Measurements from ENCODE around the gene CLCA4. TPM values are rescaled to one million over a fixed set of nuclear protein-coding genes. Genes with fewer than 3 reads are reported as not detected.
A peak's percentile ranks its signal among the peaks of the same experiment; 100 is the strongest.
"Not testable (repeated sequence)": the region's sequence is repeated elsewhere in the genome, so short reads cannot be mapped to it uniquely, and the experiment has no call there.

CLCA4 gene
- polyA plus RNA-seq, 1 donor: 0.04 TPM

GRCh38 chr1:86567878-86568277, 21.0 kb downstream of the CLCA4 start:
- Histone ChIP-seq H3K27ac (ENCODE audit: low read length) (peak overlapping the region; percentile 48), H3K4me1 (ENCODE audit: control insufficient read depth, insufficient read depth, low read length) (peaks cover 3% of the 10 kb centered on the region), H3K27me3 (ENCODE audit: control insufficient read depth, insufficient read depth, low read length) (no peaks in the 10 kb centered on the region), H3K36me3 (ENCODE audit: control insufficient read depth, insufficient read depth, low read length) (no peaks in the 10 kb centered on the region), H3K9me3 (ENCODE audit: control insufficient read depth, low read depth, low read length) (no peaks in the 10 kb centered on the region), H3K4me3 (ENCODE audit: low read length) (no peak overlapping the region)
- peak; percentile 48 to 77 for DNase-seq
- WGBS (ENCODE audit: insufficient coverage, low lambda C conversion rate): 100% methylated on average over 1 of the region's 3 CpGs

GRCh38 chr1:86573763-86574484, 27.0 kb downstream of the CLCA4 start:
- no CpG with 5 or more reads among the region's 2 CpGs for WGBS (ENCODE audit: insufficient coverage, low lambda C conversion rate)
- DNase-seq: no peak
- Histone ChIP-seq H3K36me3 (ENCODE audit: control insufficient read depth, insufficient read depth, low read length) (no peaks in the 10 kb centered on the region), H3K4me3 (ENCODE audit: low read length) (no peak overlapping the region), H3K27me3 (ENCODE audit: control insufficient read depth, insufficient read depth, low read length) (no peaks in the 10 kb centered on the region), H3K27ac (ENCODE audit: low read length) (no peak overlapping the region), H3K4me1 (ENCODE audit: control insufficient read depth, insufficient read depth, low read length) (no peaks in the 10 kb centered on the region), H3K9me3 (ENCODE audit: control insufficient read depth, low read depth, low read length) (no peaks in the 10 kb centered on the region)

DNA sequence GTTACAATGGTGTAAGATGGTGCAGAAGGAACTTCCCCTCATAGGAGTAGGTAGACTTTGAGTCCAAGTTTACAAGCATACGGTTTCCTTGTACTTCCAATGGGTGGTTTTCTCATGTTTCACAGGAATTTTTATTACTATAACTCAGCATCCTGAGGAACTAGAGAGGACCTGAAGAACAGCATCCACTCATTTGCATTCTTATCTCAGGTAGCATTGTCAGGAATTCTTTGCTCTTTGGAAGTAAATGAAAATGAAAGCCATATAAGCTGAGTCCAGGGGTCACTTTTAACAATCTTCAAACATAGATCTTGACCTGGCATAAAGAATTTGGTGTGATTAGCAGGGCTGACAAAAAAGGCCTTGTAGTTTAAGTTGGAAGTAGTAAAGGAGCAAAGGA, 34.4 kb downstream of the CLCA4 start:
- WGBS (ENCODE audit: insufficient coverage, low lambda C conversion rate): no CpG with 5 or more reads among the region's 1 CpG
- DNase-seq: peak; percentile 76 to 92

DNA sequence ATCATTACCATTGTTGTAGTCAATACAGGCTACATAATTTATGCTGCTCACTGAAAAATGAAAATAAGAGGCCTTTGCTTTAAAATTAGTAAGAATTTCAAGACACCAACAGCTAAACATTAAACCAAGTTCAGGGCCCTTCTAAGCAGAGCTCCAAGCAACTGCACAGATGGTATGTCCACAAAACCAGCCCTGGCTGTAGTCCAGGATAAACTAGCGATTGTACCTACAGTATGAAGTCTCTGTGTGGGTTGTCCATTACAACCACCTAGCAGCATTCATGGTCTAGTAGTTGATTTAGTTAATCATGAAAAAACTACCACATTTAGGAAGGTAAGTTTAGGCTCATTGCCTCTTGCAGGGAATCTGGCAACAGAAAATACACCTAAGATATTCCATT, 35.3 kb downstream of the CLCA4 start:
- no CpG with 5 or more reads among the region's 1 CpG for WGBS (ENCODE audit: insufficient coverage, low lambda C conversion rate)
- Histone ChIP-seq H3K27me3 (ENCODE audit: control insufficient read depth, insufficient read depth, low read length) (no peaks in the 10 kb centered on the region), H3K36me3 (ENCODE audit: control insufficient read depth, insufficient read depth, low read length) (no peaks in the 10 kb centered on the region), H3K4me1 (ENCODE audit: control insufficient read depth, insufficient read depth, low read length) (peaks cover 10% of the 10 kb centered on the region), H3K9me3 (ENCODE audit: control insufficient read depth, low read depth, low read length) (no peaks in the 10 kb centered on the region), H3K27ac (ENCODE audit: low read length) (no peak overlapping the region), H3K4me3 (ENCODE audit: low read length) (no peak overlapping the region)
- no peak for DNase-seq

More for the DNA sequence above, 34.4 kb downstream of the CLCA4 start:
- no peaks in the 10 kb centered on the region for H3K27me3 ChIP-seq (ENCODE audit: control insufficient read depth, insufficient read depth, low read length)
- no peak overlapping the region for H3K4me3 ChIP-seq (ENCODE audit: low read length)
- peaks cover 10% of the 10 kb centered on the region for H3K4me1 ChIP-seq (ENCODE audit: control insufficient read depth, insufficient read depth, low read length)
- peak overlapping the region; percentile 32 for H3K27ac ChIP-seq (ENCODE audit: low read length)
- no peaks in the 10 kb centered on the region for H3K9me3 ChIP-seq (ENCODE audit: control insufficient read depth, low read depth, low read length)
- no peaks in the 10 kb centered on the region for H3K36me3 ChIP-seq (ENCODE audit: control insufficient read depth, insufficient read depth, low read length)

DNA sequence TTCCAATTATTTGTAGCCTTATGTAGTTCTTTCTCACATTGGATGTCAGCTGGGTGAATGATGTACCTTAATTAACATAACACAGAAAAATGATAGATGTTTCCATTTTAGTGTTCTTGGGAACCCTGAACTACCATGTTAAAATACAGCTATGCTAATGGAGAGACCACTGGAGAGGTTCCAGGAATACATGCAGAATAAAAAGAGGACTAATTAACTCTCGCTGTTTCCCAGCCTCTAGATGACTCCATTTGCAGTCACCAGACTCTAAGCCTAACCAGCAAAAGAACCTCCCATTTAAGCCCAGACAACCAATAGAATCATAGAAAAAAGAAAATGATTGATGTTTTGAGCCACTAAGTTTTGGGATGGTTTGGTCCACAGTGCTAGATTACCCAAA, 36.2 kb downstream of the CLCA4 start:
- 100% methylated on average over 1 of the region's 1 CpG for WGBS (ENCODE audit: insufficient coverage, low lambda C conversion rate)
- Histone ChIP-seq H3K9me3 (ENCODE audit: control insufficient read depth, low read depth, low read length) (no peaks in the 10 kb centered on the region), H3K4me1 (ENCODE audit: control insufficient read depth, insufficient read depth, low read length) (peaks cover 10% of the 10 kb centered on the region), H3K27me3 (ENCODE audit: control insufficient read depth, insufficient read depth, low read length) (no peaks in the 10 kb centered on the region), H3K27ac (ENCODE audit: low read length) (no peak overlapping the region), H3K4me3 (ENCODE audit: low read length) (no peak overlapping the region), H3K36me3 (ENCODE audit: control insufficient read depth, insufficient read depth, low read length) (no peaks in the 10 kb centered on the region)
- DNase-seq: no peak

- no peaks in the 10 kb centered on the region for H3K27me3 ChIP-seq (ENCODE audit: control insufficient read depth, insufficient read depth, low read length)
- WGBS (ENCODE audit: insufficient coverage, low lambda C conversion rate): no CpG with 5 or more reads among the region's 3 CpGs
- DNase-seq: no peak
- no peak overlapping the region for H3K4me3 ChIP-seq (ENCODE audit: low read length)
- H3K4me1 ChIP-seq (ENCODE audit: control insufficient read depth, insufficient read depth, low read length): peaks cover 10% of the 10 kb centered on the region
- H3K9me3 ChIP-seq (ENCODE audit: control insufficient read depth, low read depth, low read length): no peaks in the 10 kb centered on the region
- H3K27ac ChIP-seq (ENCODE audit: low read length): no peak overlapping the region
- H3K36me3 ChIP-seq (ENCODE audit: control insufficient read depth, insufficient read depth, low read length): no peaks in the 10 kb centered on the region
Observed at GRCh38 chr1:86583593-86583992, 36.7 kb downstream of the CLCA4 start.

GRCh38 chr1:86594284-86594770, 47.4 kb downstream of the CLCA4 start:
- no peak for DNase-seq
- no peak overlapping the region for H3K27ac ChIP-seq (ENCODE audit: low read length)
- H3K36me3 ChIP-seq (ENCODE audit: control insufficient read depth, insufficient read depth, low read length): no peaks in the 10 kb centered on the region
- H3K4me1 ChIP-seq (ENCODE audit: control insufficient read depth, insufficient read depth, low read length): no peaks in the 10 kb centered on the region
- peaks cover 3% of the 10 kb centered on the region for H3K9me3 ChIP-seq (ENCODE audit: control insufficient read depth, low read depth, low read length)
- H3K4me3 ChIP-seq (ENCODE audit: low read length): no peak overlapping the region
- H3K27me3 ChIP-seq (ENCODE audit: control insufficient read depth, insufficient read depth, low read length): no peaks in the 10 kb centered on the region

DNA sequence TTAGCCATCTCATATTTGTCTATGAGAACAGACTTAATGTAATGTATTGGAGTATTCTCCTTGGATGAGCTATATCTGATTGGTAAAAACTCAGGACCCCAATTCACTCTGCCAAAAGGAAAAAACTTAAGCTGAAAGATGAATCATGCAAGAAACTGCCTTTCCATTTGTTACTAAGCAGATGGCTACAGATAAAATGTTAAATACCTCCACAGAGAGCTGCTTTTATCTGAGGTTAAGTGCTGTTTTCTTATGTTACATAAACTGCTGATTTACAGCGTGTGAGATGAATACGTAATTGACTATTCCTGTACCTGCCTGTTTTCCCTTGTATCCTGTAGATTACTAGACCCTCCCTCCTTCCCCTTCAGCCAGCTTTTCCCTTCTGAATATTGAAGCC, 49.3 kb downstream of the CLCA4 start:
- Histone ChIP-seq H3K9me3 (ENCODE audit: control insufficient read depth, low read depth, low read length) (peaks cover 3% of the 10 kb centered on the region), H3K4me1 (ENCODE audit: control insufficient read depth, insufficient read depth, low read length) (no peaks in the 10 kb centered on the region), H3K27me3 (ENCODE audit: control insufficient read depth, insufficient read depth, low read length) (no peaks in the 10 kb centered on the region), H3K36me3 (ENCODE audit: control insufficient read depth, insufficient read depth, low read length) (no peaks in the 10 kb centered on the region), H3K4me3 (ENCODE audit: low read length) (no peak overlapping the region), H3K27ac (ENCODE audit: low read length) (no peak overlapping the region)
- no peak for DNase-seq
- WGBS (ENCODE audit: insufficient coverage, low lambda C conversion rate): 100% methylated on average over 1 of the region's 2 CpGs

DNA sequence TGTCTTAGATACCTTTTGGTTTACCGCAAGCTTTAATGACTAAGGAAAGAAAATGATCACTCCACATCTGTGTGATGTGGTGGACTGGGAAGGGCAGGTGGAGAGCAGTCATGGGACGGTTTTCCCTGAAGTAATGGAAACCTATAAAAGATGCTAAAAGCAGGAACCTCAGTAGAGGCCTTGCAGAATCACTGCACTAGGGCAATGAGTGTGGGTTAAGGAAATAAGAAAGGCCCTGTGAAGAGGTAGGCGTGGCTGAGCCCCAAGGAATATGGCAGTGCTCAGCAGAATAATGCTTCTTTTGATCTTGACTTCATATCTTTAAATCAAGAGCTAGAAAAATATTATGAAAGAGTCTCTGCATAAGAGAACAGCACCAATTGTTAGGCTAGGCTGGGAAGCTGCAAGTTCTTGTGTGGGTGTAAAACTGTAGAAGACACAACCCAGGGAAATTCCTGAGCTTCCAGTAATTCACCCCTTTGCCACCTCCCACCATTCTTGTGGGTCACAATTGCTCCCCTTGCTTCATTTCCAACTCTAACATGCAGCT, 49.9 kb downstream of the CLCA4 start:
- H3K4me3 ChIP-seq (ENCODE audit: low read length): no peak overlapping the region
- no peak for DNase-seq
- no peaks in the 10 kb centered on the region for H3K4me1 ChIP-seq (ENCODE audit: control insufficient read depth, insufficient read depth, low read length)
- H3K27me3 ChIP-seq (ENCODE audit: control insufficient read depth, insufficient read depth, low read length): no peaks in the 10 kb centered on the region
- 80% methylated on average over 1 of the region's 3 CpGs for whole genome bisulfite sequencing (ENCODE audit: insufficient coverage, low lambda C conversion rate)
- H3K9me3 ChIP-seq (ENCODE audit: control insufficient read depth, low read depth, low read length): peaks cover 3% of the 10 kb centered on the region
- H3K27ac ChIP-seq (ENCODE audit: low read length): no peak overlapping the region
- no peaks in the 10 kb centered on the region for H3K36me3 ChIP-seq (ENCODE audit: control insufficient read depth, insufficient read depth, low read length)

- H3K4me3 ChIP-seq (ENCODE audit: low read length); H3K27ac ChIP-seq (ENCODE audit: low read length); H3K4me1 ChIP-seq (ENCODE audit: control insufficient read depth, insufficient read depth, low read length); H3K27me3 ChIP-seq (ENCODE audit: control insufficient read depth, insufficient read depth, low read length); DNase-seq; H3K9me3 ChIP-seq (ENCODE audit: control insufficient read depth, low read depth, low read length); H3K36me3 ChIP-seq (ENCODE audit: control insufficient read depth, insufficient read depth, low read length): not testable (repeated sequence)
- WGBS (ENCODE audit: insufficient coverage, low lambda C conversion rate): no CpG with 5 or more reads among the region's 2 CpGs
Observed at GRCh38 chr1:86606080-86606479, 59.2 kb downstream of the CLCA4 start.

GRCh38 chr1:86616433-86616832, 69.6 kb downstream of the CLCA4 start:
- Histone ChIP-seq H3K27ac (ENCODE audit: low read length) (peak overlapping the region; percentile 83), H3K4me3 (ENCODE audit: low read length) (no peak overlapping the region), H3K36me3 (ENCODE audit: control insufficient read depth, insufficient read depth, low read length) (no peaks in the 10 kb centered on the region), H3K9me3 (ENCODE audit: control insufficient read depth, low read depth, low read length) (peaks cover 3% of the 10 kb centered on the region), H3K27me3 (ENCODE audit: control insufficient read depth, insufficient read depth, low read length) (no peaks in the 10 kb centered on the region), H3K4me1 (ENCODE audit: control insufficient read depth, insufficient read depth, low read length) (peaks cover 13% of the 10 kb centered on the region)
- no peak for DNase-seq
- 38% methylated on average over 1 of the region's 1 CpG for WGBS (ENCODE audit: insufficient coverage, low lambda C conversion rate)

Data from large intestine (tissue), 3 donors.